Subcutaneous abdominal adipose tissue (tissue), 5 donors: ENCODE data around the gene DCLK3.

Experiments used
- H3K27ac ChIP-seq: one replicate; pipeline ENCODE4 v1.7.0; 2013; ENCODE audit warnings: low read depth, mild to moderate bottlenecking, inconsistent platforms, low read length, moderate library complexity
- H3K27me3 ChIP-seq, 5 donors: one replicate each; pipeline ENCODE4 v1.7.0; 2013; ENCODE audit warnings: low read length in 5 of 5, inconsistent platforms in 1 of 5; ENCODE audit not compliant: control insufficient read depth in 5 of 5, insufficient read depth in 4 of 5
- H3K36me3 ChIP-seq, 5 donors: one replicate each; pipeline ENCODE4 v1.7.0; 2013; ENCODE audit warnings: low read length in 5 of 5; ENCODE audit not compliant: control insufficient read depth in 5 of 5, insufficient read depth in 5 of 5
- H3K4me1 ChIP-seq, 5 donors: one replicate each; pipeline ENCODE4 v1.7.0; 2013; ENCODE audit warnings: low read length in 5 of 5, mild to moderate bottlenecking in 3 of 5, moderate library complexity in 1 of 5; ENCODE audit not compliant: control insufficient read depth in 5 of 5, insufficient read depth in 5 of 5
- H3K4me3 ChIP-seq, 5 donors: one replicate each; pipeline ENCODE4 v1.7.0; 2013; ENCODE audit warnings: low read length in 5 of 5, low read depth in 1 of 5
- H3K9ac ChIP-seq, 5 donors: one replicate each; pipeline ENCODE4 v1.7.0; 2013; ENCODE audit warnings: low read length in 5 of 5, mild to moderate bottlenecking in 4 of 5, moderate library complexity in 3 of 5
- H3K9me3 ChIP-seq, 5 donors: one replicate each; pipeline ENCODE4 v1.7.0; 2013; ENCODE audit warnings: low read length in 5 of 5; ENCODE audit not compliant: control insufficient read depth in 5 of 5
- donor health status: healthy.
- donor health status: healthy.
- donor health status: healthy.
- donor health status: healthy.
- donor health status: healthy.

The DCLK3 gene

DNA sequence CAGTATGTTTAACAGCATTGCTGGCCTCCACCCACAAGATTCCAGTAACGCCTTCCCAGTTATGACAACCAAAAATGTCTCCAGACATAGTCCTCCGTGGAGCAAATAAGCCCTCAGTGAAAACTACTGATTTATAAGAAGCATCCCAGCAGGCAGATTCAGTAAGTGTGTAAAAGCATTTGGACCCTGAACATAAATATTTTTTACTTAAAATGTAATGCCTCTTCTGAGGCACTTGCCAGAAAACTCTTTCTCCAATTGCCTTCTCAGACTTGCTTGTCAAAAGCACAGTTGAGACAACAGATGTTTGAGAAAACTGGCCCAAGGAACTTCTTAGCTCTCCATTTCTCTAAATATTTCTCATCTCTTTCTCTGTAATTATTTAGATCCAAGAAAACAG, 31.8 kb upstream of the DCLK3 start:
- Histone ChIP-seq H3K9me3 (no peaks in the 10 kb centered on the region), H3K27me3 (no peaks in the 10 kb centered on the region), H3K36me3 (no peaks in the 10 kb centered on the region), H3K4me1 (peaks cover 0 to under 1% (median 0%) of the 10 kb centered on the region in 5 donors), H3K27ac (no peak overlapping the region), H3K4me3 (no peak overlapping the region), H3K9ac (no peak overlapping the region)

DNA sequence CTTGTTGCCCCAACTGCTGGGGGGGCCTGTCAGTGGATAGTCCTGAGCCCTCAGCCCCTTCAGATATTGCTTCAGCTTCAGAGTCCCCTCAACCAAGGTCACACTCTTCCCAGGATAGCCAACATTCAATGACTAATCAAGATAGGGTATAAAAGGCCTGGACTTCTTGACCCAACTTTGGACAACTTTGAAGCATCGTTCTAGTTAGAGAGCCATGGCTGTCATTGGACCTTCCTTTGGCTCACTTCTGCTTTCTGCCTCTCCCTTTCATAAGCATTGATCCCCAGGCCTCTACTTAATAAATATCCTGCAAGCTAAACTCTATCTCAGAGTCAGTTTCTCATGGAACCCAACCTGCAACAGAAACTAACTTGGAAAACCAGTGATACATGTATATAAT, 31.3 kb upstream of the DCLK3 start:
- Histone ChIP-seq H3K4me1 (peaks cover 0 to 5% (median 0%) of the 10 kb centered on the region in 5 donors), H3K36me3 (no peaks in the 10 kb centered on the region), H3K27me3 (no peaks in the 10 kb centered on the region), H3K4me3 (no peak overlapping the region), H3K27ac (no peak overlapping the region), H3K9ac (no peak overlapping the region), H3K9me3 (no peaks in the 10 kb centered on the region)

DNA sequence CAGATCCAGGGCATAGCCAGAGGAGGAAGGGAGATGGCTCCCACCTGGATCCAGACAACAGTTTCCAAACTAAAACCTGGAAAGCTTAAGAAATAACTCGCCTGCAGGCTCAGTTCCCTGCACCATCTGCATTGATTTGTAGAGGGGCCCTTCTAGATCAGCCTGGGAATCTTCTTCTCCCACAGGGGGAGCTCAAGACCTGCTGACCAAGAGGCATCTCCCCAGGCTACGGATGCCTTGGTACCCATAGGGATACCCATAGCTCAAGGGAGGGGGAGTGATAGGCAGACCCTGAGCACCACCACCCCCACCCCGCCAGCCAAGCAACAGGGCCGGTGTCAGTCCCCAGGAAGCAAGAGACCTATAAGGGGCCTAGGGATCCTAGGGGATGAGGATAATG, 28.0 kb upstream of the DCLK3 start:
- Histone ChIP-seq H3K4me1 (peaks cover 0 to 5% (median 0%) of the 10 kb centered on the region in 5 donors), H3K27ac (no peak overlapping the region), H3K9ac (no peak overlapping the region), H3K36me3 (no peaks in the 10 kb centered on the region), H3K9me3 (no peaks in the 10 kb centered on the region), H3K27me3 (no peaks in the 10 kb centered on the region), H3K4me3 (no peak overlapping the region)

DNA sequence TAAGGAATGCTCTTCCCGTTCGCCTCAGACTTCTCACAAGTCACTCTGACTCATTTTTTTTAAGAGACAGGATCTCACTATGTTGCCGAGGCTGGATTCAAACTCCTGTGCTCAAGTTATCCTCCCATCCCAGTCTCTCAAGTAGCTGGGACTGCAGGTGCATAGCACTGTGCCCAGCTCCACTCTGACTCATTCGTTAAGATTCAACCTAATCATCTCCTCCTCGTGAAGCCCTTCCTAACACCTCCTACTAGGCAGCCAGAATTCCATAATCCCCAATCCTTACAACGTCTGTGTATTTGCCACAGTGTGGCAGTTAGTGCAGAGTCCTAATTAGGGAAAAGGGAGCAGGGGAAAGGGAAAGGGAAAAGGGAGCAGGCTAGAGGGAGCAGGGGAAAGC, 26.4 kb upstream of the DCLK3 start:
- no peak overlapping the region for H3K27ac ChIP-seq
- H3K9me3 ChIP-seq = no peaks in the 10 kb centered on the region
- H3K4me3 ChIP-seq = no peak overlapping the region
- no peaks in the 10 kb centered on the region for H3K36me3 ChIP-seq
- no peaks in the 10 kb centered on the region for H3K27me3 ChIP-seq
- H3K9ac ChIP-seq = no peak overlapping the region
- H3K4me1 ChIP-seq = peaks cover 0 to 5% (median 0%) of the 10 kb centered on the region in 5 donors

DNA sequence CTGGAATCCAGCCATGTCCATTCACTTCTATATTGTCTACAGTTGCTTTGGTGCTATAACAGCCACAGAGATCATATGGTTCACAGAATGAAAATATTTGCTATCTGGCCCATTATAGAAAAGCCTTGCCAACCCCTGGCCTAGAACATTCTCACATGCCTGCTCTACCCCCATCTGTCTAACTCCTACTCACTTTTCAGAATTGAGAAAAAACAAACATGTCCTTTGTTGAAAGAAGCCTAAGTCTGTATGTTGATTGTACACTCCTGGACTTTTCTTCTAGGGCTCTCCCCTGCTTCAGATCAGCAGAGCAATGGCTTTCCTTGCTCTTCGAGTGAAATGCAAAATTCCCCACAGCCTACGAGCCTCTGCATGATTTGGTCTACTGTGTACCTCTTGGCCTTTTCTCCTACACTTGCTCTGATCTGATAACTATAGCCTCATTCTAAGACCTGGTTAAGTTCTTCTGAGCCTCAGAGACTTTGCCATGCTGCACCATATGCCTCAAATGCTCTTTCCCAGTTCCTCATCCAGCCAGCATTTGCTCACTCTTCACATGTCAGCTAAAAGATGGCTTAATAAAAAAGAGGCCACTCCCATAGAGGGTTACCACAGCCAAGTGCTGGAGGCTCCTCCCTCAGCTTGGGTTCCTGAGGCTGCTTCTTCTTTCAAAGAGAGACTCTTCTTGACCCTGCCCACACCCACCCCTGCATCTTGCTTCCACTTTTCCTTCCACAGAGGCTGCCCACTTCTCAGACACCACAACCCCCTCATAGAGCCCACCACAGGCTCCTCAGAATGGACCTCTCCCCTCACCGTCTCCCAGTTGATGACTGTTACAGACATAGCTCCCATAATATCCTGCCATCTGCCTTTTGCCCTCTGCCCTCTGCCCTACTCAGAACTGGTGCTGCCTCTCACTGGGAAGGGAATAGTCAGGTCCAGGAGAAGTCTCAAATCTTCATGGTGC, 22.9 kb upstream of the DCLK3 start:
- H3K36me3 ChIP-seq = no peaks in the 10 kb centered on the region
- H3K9me3 ChIP-seq = no peaks in the 10 kb centered on the region
- H3K27me3 ChIP-seq = no peaks in the 10 kb centered on the region
- H3K4me3 ChIP-seq = no peak overlapping the region
- no peak overlapping the region for H3K9ac ChIP-seq
- no peak overlapping the region for H3K27ac ChIP-seq
- peaks cover 0 to 9% (median 0%) of the 10 kb centered on the region in 5 donors for H3K4me1 ChIP-seq

DNA sequence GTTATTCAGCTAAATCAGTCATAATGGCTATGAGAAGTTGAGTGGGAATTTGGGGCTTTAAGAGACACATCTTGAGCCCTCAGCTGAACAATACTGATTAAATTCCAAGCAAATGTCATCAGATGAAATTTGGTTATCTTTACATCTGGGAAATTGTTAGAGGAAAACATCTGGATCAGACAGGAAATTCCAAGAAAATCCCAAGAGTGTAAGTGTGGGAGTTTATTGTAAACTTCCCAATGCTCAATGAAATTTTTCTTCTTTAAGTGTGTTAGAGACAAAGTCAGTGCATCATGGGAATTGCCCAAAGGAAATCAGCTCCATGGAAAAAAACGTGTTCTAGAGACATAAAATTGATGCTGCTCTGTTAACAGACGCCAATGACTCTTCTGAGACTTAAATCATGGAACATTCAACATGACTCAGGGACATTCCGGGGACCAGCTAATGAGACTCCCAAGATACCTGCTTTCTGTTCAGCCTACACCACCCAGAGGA, 19.8 kb upstream of the DCLK3 start:
- Histone ChIP-seq H3K27ac (no peak overlapping the region), H3K9me3 (no peaks in the 10 kb centered on the region)

DNA sequence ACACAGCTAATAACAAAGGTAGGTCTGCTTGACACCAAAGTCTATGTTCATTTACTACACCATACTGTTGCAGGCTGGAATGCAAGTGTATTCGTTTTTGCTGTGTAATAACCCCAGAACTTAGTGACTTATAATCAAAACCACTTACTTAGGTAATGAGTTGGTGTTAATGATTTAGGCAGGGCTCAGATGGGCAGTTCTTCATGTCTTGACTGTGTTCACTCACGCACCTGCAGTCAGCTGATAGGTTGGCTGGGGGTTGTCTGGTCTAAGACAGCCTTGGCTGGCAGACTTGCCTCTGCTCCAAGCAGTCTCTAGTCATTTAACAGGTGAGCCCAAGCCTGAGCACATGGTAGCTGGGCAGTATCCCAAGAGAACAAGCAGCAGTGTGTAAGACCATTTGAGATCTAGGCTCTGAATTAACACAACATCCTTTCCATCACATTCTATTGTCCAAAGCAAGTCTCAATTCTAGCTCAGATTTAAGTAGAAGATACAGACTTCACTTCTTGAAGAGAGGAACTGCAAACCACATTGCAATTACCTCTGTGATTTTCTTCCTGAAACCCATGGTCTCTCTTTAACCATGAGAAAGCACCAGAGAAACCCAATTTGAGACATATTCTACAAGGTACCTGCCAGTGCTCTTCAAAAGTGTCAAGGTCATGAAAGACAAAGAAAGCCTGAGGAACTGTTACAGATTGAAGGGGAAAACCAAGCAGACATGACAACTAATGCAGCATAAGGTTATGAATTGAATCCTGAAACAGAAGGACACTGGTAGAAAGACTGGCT, 13.3 kb upstream of the DCLK3 start:
- H3K36me3 ChIP-seq = no peaks in the 10 kb centered on the region
- H3K27me3 ChIP-seq = no peaks in the 10 kb centered on the region
- no peak overlapping the region for H3K4me3 ChIP-seq
- no peaks in the 10 kb centered on the region for H3K4me1 ChIP-seq
- no peaks in the 10 kb centered on the region for H3K9me3 ChIP-seq
- no peak overlapping the region for H3K27ac ChIP-seq
- H3K9ac ChIP-seq = no peak overlapping the region

More for the DNA sequence above, 19.8 kb upstream of the DCLK3 start:
- H3K27me3 ChIP-seq = no peaks in the 10 kb centered on the region
- no peak overlapping the region for H3K9ac ChIP-seq
- peaks cover 0 to 4% (median 0%) of the 10 kb centered on the region in 5 donors for H3K4me1 ChIP-seq
- H3K36me3 ChIP-seq = no peaks in the 10 kb centered on the region
- no peak overlapping the region for H3K4me3 ChIP-seq

DNA sequence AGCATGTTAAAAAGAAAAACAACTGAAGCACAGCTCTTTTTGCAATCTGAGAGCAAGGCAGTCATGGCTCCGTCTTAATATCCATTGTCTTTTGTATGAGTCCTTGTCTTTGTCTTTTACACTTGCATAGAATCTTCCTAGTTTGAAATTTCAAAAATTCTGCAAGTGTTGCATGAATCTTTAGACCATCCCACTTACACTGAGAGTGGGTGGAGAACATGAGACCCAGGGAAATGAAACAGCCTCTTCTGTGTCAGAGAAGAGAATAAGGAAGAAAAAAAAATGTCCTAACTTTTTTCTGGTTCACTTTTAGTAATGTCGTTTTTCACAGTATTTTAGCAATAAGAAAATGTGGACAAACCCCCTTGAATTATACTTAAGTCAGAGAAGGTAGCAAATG, 12.1 kb upstream of the DCLK3 start:
- H3K4me3 ChIP-seq = no peak overlapping the region
- no peaks in the 10 kb centered on the region for H3K36me3 ChIP-seq
- H3K4me1 ChIP-seq = no peaks in the 10 kb centered on the region
- H3K9me3 ChIP-seq = no peaks in the 10 kb centered on the region
- H3K9ac ChIP-seq = no peak overlapping the region
- no peaks in the 10 kb centered on the region for H3K27me3 ChIP-seq
- H3K27ac ChIP-seq = no peak overlapping the region

DNA sequence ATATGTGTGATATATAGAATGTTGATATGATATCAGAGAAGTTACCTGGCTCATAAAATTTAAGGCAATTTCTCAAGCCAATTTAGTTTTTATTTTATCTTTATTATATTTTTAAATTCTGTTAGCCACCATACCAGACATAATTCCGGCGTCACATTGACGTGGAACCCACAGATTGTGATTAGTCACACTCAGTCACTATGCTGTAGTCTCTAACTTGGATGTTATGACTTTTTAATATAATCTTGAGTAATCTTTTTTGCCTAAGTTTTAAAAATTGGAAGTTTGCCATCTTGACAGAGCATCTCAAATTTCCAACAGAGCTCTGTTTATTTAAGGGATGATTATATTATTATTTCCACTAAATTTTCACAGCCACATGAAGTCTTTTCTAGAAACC, 9.7 kb upstream of the DCLK3 start:
- no peak overlapping the region for H3K4me3 ChIP-seq
- no peaks in the 10 kb centered on the region for H3K36me3 ChIP-seq
- no peaks in the 10 kb centered on the region for H3K9me3 ChIP-seq
- no peaks in the 10 kb centered on the region for H3K27me3 ChIP-seq
- no peak overlapping the region for H3K9ac ChIP-seq
- no peak overlapping the region for H3K27ac ChIP-seq
- H3K4me1 ChIP-seq = no peaks in the 10 kb centered on the region

DNA sequence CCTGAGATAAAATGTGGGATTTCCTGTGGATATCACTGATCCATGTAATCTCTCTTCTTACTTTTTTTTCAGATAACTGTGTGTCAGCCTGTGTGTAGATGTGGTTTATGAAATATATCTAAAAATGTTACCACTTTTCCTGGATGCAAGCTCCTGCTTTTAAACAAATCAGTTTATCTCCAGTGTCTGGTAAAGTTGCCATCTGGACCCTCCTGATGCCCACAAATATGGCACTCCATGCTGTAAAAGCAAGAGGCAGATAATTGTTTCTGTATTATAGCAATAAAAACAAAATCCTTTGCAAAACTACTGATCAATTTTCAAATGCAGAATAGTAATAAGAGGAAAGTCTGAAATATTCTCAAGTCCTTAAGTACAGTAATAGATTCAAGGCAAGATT, 7.6 kb upstream of the DCLK3 start:
- H3K27ac ChIP-seq = no peak overlapping the region
- H3K36me3 ChIP-seq = no peaks in the 10 kb centered on the region
- H3K9ac ChIP-seq = no peak overlapping the region
- no peaks in the 10 kb centered on the region for H3K4me1 ChIP-seq
- H3K27me3 ChIP-seq = no peaks in the 10 kb centered on the region
- H3K9me3 ChIP-seq = no peaks in the 10 kb centered on the region
- no peak overlapping the region for H3K4me3 ChIP-seq
